Adrenal gland (tissue), 5 donors: ENCODE measurements around the gene ASXL1.

Source experiments
- POLR2A ChIP-seq, 2 donors: fragments of 450-650 bp; IDR thresholded peaks; one replicate each; pipeline ENCODE4 v1.6.1; 2017; ENCODE audit warnings: antibody characterized with exemption in 2 of 2, mild to moderate bottlenecking in 2 of 2, moderate library complexity in 1 of 2
- TF ChIP-seq, protein P1 (sequence below), 6 experiments: fragments of 450-650 bp in 4 of 6; fragments of 200-600 bp in 2 of 6; sonication (generic) in 1 of 6; IDR thresholded peaks; 1 replicate in 5 of 6; 2 replicates in 1 of 6; pipeline versions ENCODE4 v1.5.1 to v1.8.0; 2016 to 2021; ENCODE audit warnings: antibody characterized with exemption in 6 of 6, mild to moderate bottlenecking in 2 of 6, moderate library complexity in 1 of 6
- donor health status: DM: no; HTN: no; CAD: no.

GRCh38 chr20:32479012-32479411 lies 120.9 kb downstream of the ASXL1 start:
- no peak for TF ChIP-seq POLR2A (IDR thresholded peaks at IDR 0.05)
- TF ChIP-seq, protein P1, sequence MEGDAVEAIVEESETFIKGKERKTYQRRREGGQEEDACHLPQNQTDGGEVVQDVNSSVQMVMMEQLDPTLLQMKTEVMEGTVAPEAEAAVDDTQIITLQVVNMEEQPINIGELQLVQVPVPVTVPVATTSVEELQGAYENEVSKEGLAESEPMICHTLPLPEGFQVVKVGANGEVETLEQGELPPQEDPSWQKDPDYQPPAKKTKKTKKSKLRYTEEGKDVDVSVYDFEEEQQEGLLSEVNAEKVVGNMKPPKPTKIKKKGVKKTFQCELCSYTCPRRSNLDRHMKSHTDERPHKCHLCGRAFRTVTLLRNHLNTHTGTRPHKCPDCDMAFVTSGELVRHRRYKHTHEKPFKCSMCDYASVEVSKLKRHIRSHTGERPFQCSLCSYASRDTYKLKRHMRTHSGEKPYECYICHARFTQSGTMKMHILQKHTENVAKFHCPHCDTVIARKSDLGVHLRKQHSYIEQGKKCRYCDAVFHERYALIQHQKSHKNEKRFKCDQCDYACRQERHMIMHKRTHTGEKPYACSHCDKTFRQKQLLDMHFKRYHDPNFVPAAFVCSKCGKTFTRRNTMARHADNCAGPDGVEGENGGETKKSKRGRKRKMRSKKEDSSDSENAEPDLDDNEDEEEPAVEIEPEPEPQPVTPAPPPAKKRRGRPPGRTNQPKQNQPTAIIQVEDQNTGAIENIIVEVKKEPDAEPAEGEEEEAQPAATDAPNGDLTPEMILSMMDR (IDR thresholded peaks at IDR 0.05): no peak
